Measurements from ENCODE around the gene CORO7.

The CORO7 gene

DNA sequence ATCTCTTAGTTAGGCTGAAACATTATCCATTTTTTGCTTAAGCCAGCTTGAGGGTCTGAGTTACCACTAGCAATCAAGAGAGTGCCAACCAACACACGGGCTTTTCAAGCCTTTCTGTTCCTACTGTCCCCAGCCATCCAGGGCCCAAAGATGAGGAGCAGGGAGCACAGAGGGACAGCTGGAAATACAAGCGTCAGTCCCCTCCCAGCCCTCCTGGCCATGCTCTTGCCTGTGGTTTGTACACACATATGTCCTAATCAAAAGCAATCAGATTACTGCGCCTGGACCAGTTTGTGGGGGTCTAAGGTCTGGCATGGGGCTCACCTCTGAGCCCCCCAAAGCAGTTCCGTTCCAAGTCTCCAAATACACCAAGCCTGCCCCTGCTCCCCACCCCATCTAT, 3.5 kb downstream of the CORO7 start:
- H3K27ac ChIP-seq: no peak overlapping the region
- TF ChIP-seq CTCF (conservative IDR thresholded peaks at IDR 0.05) (no peak), ZFX (IDR thresholded peaks at IDR 0.05) (no peak)

GRCh38 chr16:4412159-4412558, 4.2 kb downstream of the CORO7 start:
- no peak for TF ChIP-seq CTCF (conservative IDR thresholded peaks at IDR 0.05)
- TF ChIP-seq ZFX (IDR thresholded peaks at IDR 0.05): no peak
- no peak overlapping the region for H3K27ac ChIP-seq

GRCh38 chr16:4411684-4412083, 4.7 kb downstream of the CORO7 start:
- H3K27ac ChIP-seq: no peak overlapping the region
- TF ChIP-seq CTCF (conservative IDR thresholded peaks at IDR 0.05) (no peak), ZFX (IDR thresholded peaks at IDR 0.05) (no peak)

- H3K27ac ChIP-seq: no peak overlapping the region
- TF ChIP-seq ZFX (IDR thresholded peaks at IDR 0.05) (no peak), CTCF (conservative IDR thresholded peaks at IDR 0.05) (no peak)
These were observed 5.9 kb downstream of the CORO7 start for GRCh38 chr16:4410335-4411075.

DNA sequence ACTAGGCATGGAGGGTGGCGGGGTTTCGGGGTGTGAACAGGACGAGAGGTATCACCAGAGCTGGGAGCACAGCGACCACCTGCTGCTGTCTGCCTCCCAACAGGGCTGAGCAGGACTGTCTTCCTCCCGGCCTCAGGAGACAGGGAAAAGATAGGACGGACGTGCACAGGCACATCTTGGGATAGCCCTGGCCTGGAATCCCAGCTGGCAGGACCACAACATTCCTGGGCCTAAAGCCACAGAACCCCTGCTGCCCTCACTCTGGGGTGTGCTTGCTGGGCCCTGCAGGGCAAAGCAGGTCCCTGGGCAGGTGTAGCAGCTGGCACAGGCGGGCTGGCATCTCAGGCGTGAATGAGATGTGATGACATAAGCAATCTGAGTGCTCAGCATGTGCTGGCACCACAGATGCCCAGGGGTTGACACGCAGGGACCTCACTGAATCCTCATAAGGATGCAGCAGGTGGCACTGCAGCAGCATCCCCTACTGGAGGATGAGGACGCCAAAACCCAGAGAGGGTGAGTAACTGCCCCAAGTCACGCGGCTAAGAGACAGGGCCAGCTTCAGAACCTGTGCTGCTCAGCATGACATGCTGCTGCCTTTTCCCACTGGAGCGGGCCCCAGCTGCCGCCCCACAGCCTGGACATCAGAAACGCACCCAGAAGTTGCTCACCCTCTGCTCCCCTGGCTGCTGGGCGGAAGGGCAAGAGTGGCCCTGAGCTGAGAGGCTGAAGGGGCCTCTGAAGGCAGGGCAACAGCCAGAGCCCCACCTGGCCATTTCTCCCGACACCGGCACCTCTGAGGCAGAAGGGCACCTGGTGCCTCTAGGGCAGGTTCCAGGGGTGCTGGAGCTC, 7.1 kb downstream of the CORO7 start:
- no peak overlapping the region for H3K27ac ChIP-seq

GRCh38 chr16:4408323-4408690, 8.1 kb downstream of the CORO7 start:
- TF ChIP-seq ZFX (IDR thresholded peaks at IDR 0.05) (no peak), CTCF (conservative IDR thresholded peaks at IDR 0.05) (no peak)
- H3K27ac ChIP-seq: no peak overlapping the region

More for the DNA sequence above, 7.1 kb downstream of the CORO7 start:
- no peak for TF ChIP-seq CTCF (conservative IDR thresholded peaks at IDR 0.05)
- no peak for TF ChIP-seq ZFX (IDR thresholded peaks at IDR 0.05)
